Chondrocyte (in vitro differentiated cells): ENCODE results near the gene TCF7L2. TPM values are rescaled to one million over a fixed set of nuclear protein-coding genes. Genes with fewer than 3 reads are reported as not detected.
A peak's percentile ranks its signal among the peaks of the same experiment; 100 is the strongest.

ENCODE experiments used
- DNase-seq: peaks from one replicate; pipeline ENCODE4 v3.0.0; 2021; ENCODE audit warnings: mixed read lengths, low spot score
- H3K27ac Mint-ChIP-seq: one replicate; pipeline ENCODE4 v1.8.0; 2021; ENCODE audit warnings: mild to moderate bottlenecking, moderate library complexity, mixed read lengths; ENCODE audit not compliant: unreplicated experiment
- H3K27me3 Mint-ChIP-seq: 2 replicates; pipeline ENCODE4 v1.8.0; 2021; ENCODE audit warnings: low read depth, mixed read lengths
- H3K36me3 Mint-ChIP-seq: 2 replicates; pipeline ENCODE4 v1.8.0; 2021; ENCODE audit warnings: low read depth, mixed read lengths
- H3K4me1 Mint-ChIP-seq: 2 replicates; pipeline ENCODE4 v1.8.0; 2021; ENCODE audit warnings: low read depth, mild to moderate bottlenecking, mixed read lengths
- H3K4me3 Mint-ChIP-seq: one replicate; pipeline ENCODE4 v1.8.0; 2021; ENCODE audit warnings: mild to moderate bottlenecking, moderate library complexity, mixed read lengths; ENCODE audit not compliant: unreplicated experiment
- H3K9me3 Mint-ChIP-seq: 2 replicates; pipeline ENCODE4 v1.8.0; 2021; ENCODE audit warnings: low read depth, mixed read lengths
- total RNA-seq: library from RNA; stranded (reverse); gene quantifications from 3 replicates; pipeline ENCODE4 v1.2.1, GENCODE V29; 2021
- TF ChIP-seq, protein P1 (sequence below): fragments of 200-600 bp; sonication (generic); IDR thresholded peaks from 2 replicates; pipeline ENCODE4 v1.5.0; 2021; ENCODE audit warnings: antibody characterized with exemption, mild to moderate bottlenecking, moderate library complexity

The TCF7L2 gene
- total RNA-seq, 1 donor from 2014 or later, result 30.9 TPM

- DNase-seq, result no peak
- H3K4me1 Mint-ChIP-seq, result peaks cover 11% of the 10 kb centered on the region
- H3K27ac Mint-ChIP-seq, result no peak overlapping the region
- no peak overlapping the region for H3K4me3 Mint-ChIP-seq
- no peaks in the 10 kb centered on the region for H3K27me3 Mint-ChIP-seq
- no peaks in the 10 kb centered on the region for H3K9me3 Mint-ChIP-seq
- TF ChIP-seq, protein P1, sequence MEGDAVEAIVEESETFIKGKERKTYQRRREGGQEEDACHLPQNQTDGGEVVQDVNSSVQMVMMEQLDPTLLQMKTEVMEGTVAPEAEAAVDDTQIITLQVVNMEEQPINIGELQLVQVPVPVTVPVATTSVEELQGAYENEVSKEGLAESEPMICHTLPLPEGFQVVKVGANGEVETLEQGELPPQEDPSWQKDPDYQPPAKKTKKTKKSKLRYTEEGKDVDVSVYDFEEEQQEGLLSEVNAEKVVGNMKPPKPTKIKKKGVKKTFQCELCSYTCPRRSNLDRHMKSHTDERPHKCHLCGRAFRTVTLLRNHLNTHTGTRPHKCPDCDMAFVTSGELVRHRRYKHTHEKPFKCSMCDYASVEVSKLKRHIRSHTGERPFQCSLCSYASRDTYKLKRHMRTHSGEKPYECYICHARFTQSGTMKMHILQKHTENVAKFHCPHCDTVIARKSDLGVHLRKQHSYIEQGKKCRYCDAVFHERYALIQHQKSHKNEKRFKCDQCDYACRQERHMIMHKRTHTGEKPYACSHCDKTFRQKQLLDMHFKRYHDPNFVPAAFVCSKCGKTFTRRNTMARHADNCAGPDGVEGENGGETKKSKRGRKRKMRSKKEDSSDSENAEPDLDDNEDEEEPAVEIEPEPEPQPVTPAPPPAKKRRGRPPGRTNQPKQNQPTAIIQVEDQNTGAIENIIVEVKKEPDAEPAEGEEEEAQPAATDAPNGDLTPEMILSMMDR, result no peak
- H3K36me3 Mint-ChIP-seq, result peaks cover 3% of the 10 kb centered on the region
Observed at GRCh38 chr10:112946649-112947048, 3.4 kb upstream of the TCF7L2 start.

- Mint-ChIP-seq H3K4me3 (no peak overlapping the region), H3K9me3 (no peaks in the 10 kb centered on the region), H3K36me3 (peaks cover 7% of the 10 kb centered on the region), H3K4me1 (peaks cover 11% of the 10 kb centered on the region), H3K27me3 (no peaks in the 10 kb centered on the region), H3K27ac (no peak overlapping the region)
- TF ChIP-seq, protein P1, result no peak
- no peak for DNase-seq
Observed at GRCh38 chr10:112948196-112948595, 1.9 kb upstream of the TCF7L2 start.

GRCh38 chr10:112949143-112949823 is 764 bp upstream of the TCF7L2 start:
- Mint-ChIP-seq H3K27me3 (no peaks in the 10 kb centered on the region), H3K27ac (peak overlapping the region; percentile 99), H3K4me3 (peak overlapping the region; percentile 87), H3K36me3 (peaks cover 7% of the 10 kb centered on the region), H3K9me3 (no peaks in the 10 kb centered on the region), H3K4me1 (peaks cover 21% of the 10 kb centered on the region)
- TF ChIP-seq, protein P1, result no peak
- DNase-seq, result no peak

DNA sequence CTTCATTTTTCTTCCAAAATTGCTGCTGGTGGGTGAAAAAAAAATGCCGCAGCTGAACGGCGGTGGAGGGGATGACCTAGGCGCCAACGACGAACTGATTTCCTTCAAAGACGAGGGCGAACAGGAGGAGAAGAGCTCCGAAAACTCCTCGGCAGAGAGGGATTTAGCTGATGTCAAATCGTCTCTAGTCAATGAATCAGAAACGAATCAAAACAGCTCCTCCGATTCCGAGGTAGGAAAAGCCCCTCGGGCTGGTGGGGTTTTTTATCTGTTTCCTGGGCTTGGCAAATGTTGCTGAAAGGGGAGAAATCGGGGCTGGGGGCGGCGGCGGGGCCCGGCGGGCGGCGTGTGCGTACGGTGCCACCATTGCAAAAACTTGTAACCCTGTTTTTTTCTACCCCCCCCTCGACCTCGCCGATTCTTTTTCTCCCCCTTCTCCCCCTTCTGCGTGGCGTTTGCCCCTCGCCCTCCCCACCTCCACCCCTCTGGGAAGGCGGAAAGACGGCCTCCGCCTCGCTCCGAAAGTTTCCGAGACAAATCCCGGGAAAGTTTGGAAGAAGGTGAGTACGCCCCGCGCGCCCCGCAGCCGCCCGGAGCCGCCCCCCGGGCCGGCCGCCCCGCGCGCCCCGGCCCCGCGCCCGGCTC is 789 bp downstream of the TCF7L2 start:
- peak overlapping the region; percentile 99 for H3K27ac Mint-ChIP-seq
- no peaks in the 10 kb centered on the region for H3K27me3 Mint-ChIP-seq
- TF ChIP-seq, protein P1, result no peak
- H3K9me3 Mint-ChIP-seq, result no peaks in the 10 kb centered on the region
- H3K4me3 Mint-ChIP-seq, result peak overlapping the region; percentile 87
- H3K4me1 Mint-ChIP-seq, result peaks cover 36% of the 10 kb centered on the region
- peaks cover 7% of the 10 kb centered on the region for H3K36me3 Mint-ChIP-seq
- DNase-seq, result no peak

DNA sequence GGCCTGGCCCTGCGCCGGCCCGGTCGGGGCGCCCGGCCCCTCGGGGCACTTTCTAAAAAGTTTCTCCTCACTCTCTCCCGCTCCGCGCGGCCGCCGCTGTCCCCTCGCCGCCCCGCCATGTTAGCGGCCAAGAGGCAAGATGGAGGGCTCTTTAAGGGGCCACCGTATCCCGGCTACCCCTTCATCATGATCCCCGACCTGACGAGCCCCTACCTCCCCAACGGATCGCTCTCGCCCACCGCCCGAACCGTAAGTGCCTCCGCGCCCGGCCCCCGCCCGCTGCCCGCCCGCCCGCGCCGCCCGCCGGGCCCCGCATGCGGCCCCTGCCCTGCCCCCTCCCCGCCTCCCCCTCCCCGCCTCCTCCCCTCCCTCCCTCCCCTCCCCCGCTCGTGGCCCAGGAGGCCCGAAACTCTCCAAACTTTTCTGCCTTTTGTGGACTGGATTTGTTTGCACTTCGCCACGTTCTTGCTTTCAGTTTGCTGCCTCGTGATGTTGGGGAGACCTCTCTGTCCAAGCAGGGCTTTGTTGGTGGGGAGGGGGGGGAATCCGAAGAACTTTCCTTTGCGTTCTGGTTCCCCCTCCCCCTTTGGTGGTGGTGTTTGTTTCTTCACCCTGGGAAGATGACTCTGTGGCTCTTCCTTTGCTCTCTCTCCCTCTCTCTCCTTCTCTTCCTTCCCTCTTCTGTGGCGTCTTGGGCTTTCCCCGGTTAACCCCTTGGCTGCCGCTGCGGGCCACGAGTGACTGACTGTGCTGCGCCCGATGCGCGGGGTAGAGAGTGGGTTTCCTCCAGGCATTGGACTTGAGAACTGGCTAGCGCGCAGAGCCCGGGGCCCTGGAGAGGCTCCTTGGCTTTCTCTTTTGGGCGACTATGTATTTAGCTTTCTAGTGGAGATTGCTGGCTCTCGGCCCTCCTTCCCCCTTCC is 1.6 kb downstream of the TCF7L2 start:
- Mint-ChIP-seq H3K27ac (peak overlapping the region; percentile 100), H3K36me3 (peaks cover 7% of the 10 kb centered on the region), H3K4me1 (peaks cover 44% of the 10 kb centered on the region), H3K9me3 (no peaks in the 10 kb centered on the region), H3K4me3 (peak overlapping the region; percentile 87), H3K27me3 (no peaks in the 10 kb centered on the region)
- TF ChIP-seq, protein P1, result no peak
- DNase-seq, result no peak
